ENCODE data around the gene BCKDK. TPM values are rescaled to one million over a fixed set of nuclear protein-coding genes. Genes with fewer than 3 reads are reported as not detected.
A peak's percentile ranks its signal among the peaks of the same experiment; 100 is the strongest.
"Not testable (repeated sequence)": the region's sequence is repeated elsewhere in the genome, so short reads cannot be mapped to it uniquely, and the experiment has no call there.

Gene BCKDK
- total RNA-seq, 1 experiment from 2014 or later, result 57.0 TPM

- Histone ChIP-seq H3K14ac (ENCODE audit: insufficient read depth, low read length) (no peak overlapping the region), H3K79me1 (ENCODE audit: insufficient read depth, low read depth, low read length, poor library complexity, severe bottlenecking) (no peaks in the 10 kb centered on the region)
Observed at GRCh38 chr16:31143694-31144148, 35.5 kb downstream of the BCKDK start.

DNA sequence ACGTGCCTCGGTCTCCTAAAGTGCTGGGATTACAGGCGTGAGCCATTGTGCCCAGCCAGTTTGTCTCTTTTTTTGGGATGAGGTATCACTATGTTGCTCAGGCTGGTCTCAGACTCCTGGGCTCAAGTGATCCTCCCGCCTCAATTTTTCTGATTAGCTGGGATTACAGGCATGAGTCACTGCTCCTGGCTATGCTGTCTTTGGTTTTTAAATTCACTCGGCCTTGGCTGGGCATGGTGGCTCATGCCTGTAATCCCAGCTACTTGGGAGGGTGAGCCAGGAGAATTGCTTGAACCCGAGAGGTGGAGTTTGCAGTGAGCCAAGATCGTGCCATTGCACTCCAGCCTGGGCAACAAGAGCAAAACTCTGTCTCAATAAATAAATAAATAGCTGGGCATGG is 36.2 kb downstream of the BCKDK start:
- WGBS (ENCODE audit: extremely low coverage, insufficient read length, low lambda C conversion rate), result no CpG with 5 or more reads among the region's 7 CpGs
- not testable (repeated sequence) for H3K27ac Mint-ChIP-seq

More at GRCh38 chr16:31143694-31144148, 35.5 kb downstream of the BCKDK start:
- H3K27ac Mint-ChIP-seq, result no peak overlapping the region
- Histone ChIP-seq H3K4me1 (ENCODE audit: insufficient read depth, low read length) (peaks cover 4% of the 10 kb centered on the region), H2BK15ac (ENCODE audit: low read depth, low read length) (no peak overlapping the region; the same call in 1 of the 2 replicates), H2BK120ac (ENCODE audit: low read depth, low read length, poor library complexity, severe bottlenecking) (no peak overlapping the region), H3K18ac (ENCODE audit: insufficient read length, low read depth, low read length) (no peak overlapping the region), H2BK5ac (ENCODE audit: insufficient read length, low read length) (no peak overlapping the region), H3K23ac (ENCODE audit: insufficient read length, low read depth, low read length) (no peak overlapping the region), H2BK20ac (ENCODE audit: low read depth, low read length, poor library complexity, severe bottlenecking) (no peak overlapping the region), H3K56ac (ENCODE audit: insufficient read length, low read depth, low read length) (no peak overlapping the region), H3K4me2 (ENCODE audit: insufficient read depth, insufficient read length, low read length) (no peak overlapping the region), H3K27me3 (ENCODE audit: insufficient read depth, low read length) (no peaks in the 10 kb centered on the region; the same call in 1 of the 2 replicates), H2AK5ac (ENCODE audit: insufficient read length, low read length) (no peak overlapping the region), H4K5ac (ENCODE audit: insufficient read length, low read depth, low read length) (no peak overlapping the region), H3K23me2 (ENCODE audit: insufficient read length, low read depth, low read length, poor library complexity, severe bottlenecking) (peaks cover 7% of the 10 kb centered on the region), H4K20me1 (ENCODE audit: control insufficient read depth, insufficient read depth, insufficient read length) (no peaks in the 10 kb centered on the region), H3K4ac (ENCODE audit: low read depth, low read length) (no peak overlapping the region), H2BK12ac (ENCODE audit: insufficient read length, low read depth, low read length) (no peak overlapping the region), H3K27ac (ENCODE audit: insufficient read length, low read depth, low read length) (no peak overlapping the region), H4K91ac (ENCODE audit: insufficient read length, low read depth, low read length) (no peak overlapping the region), H3K79me2 (ENCODE audit: insufficient read depth, low read length) (no peaks in the 10 kb centered on the region), H3K9ac (ENCODE audit: extremely low read depth, insufficient read length, low read length) (no peak overlapping the region), H3K9me3 (ENCODE audit: control insufficient read depth, low read depth, low read length) (no peaks in the 10 kb centered on the region), H2AFZ (ENCODE audit: low read length) (no peak overlapping the region), H4K8ac (replicated peaks; ENCODE audit: insufficient read length, low read depth, low read length) (no peak overlapping the region), H3T11ph (ENCODE audit: low read length) (no peak overlapping the region)
- peaks cover 24 to 46% of the 10 kb centered on the region in 2 experiments for H3K4me1 Mint-ChIP-seq
- no CpG with 5 or more reads among the region's 8 CpGs for WGBS (ENCODE audit: extremely low coverage, insufficient read length, low lambda C conversion rate)
- TF ChIP-seq, protein P1, sequence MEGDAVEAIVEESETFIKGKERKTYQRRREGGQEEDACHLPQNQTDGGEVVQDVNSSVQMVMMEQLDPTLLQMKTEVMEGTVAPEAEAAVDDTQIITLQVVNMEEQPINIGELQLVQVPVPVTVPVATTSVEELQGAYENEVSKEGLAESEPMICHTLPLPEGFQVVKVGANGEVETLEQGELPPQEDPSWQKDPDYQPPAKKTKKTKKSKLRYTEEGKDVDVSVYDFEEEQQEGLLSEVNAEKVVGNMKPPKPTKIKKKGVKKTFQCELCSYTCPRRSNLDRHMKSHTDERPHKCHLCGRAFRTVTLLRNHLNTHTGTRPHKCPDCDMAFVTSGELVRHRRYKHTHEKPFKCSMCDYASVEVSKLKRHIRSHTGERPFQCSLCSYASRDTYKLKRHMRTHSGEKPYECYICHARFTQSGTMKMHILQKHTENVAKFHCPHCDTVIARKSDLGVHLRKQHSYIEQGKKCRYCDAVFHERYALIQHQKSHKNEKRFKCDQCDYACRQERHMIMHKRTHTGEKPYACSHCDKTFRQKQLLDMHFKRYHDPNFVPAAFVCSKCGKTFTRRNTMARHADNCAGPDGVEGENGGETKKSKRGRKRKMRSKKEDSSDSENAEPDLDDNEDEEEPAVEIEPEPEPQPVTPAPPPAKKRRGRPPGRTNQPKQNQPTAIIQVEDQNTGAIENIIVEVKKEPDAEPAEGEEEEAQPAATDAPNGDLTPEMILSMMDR (conservative IDR thresholded peaks at IDR 0.05), result peak; percentile 35
- H3K36me3 Mint-ChIP-seq (ENCODE audit: insufficient read depth in 1 of 3, low read depth in 3 of 3), result no peaks in the 10 kb centered on the region
- DNase-seq, result no peak
- H3K4me3 Mint-ChIP-seq, result peak overlapping the region in 1 of 2 experiments; percentile 24; a peak in 2 of 5 replicates
- no peaks in the 10 kb centered on the region; a peak in 1 of 5 replicates for H3K9me3 Mint-ChIP-seq
- peaks cover 46% of the 10 kb centered on the region for H3K27me3 Mint-ChIP-seq (ENCODE audit: low read depth)

More for the DNA sequence above, 36.2 kb downstream of the BCKDK start:
- not testable (repeated sequence) for H3K4me3 Mint-ChIP-seq; H3K9me3 ChIP-seq (ENCODE audit: control insufficient read depth, low read depth, low read length); H3K27ac ChIP-seq (ENCODE audit: insufficient read length, low read depth, low read length); H3K23ac ChIP-seq (ENCODE audit: insufficient read length, low read depth, low read length); H3K23me2 ChIP-seq (ENCODE audit: insufficient read length, low read depth, low read length, poor library complexity, severe bottlenecking); H2AK5ac ChIP-seq (ENCODE audit: insufficient read length, low read length); H3T11ph ChIP-seq (ENCODE audit: low read length); DNase-seq; H4K20me1 ChIP-seq (ENCODE audit: control insufficient read depth, insufficient read depth, insufficient read length); H3K56ac ChIP-seq (ENCODE audit: insufficient read length, low read depth, low read length); H2AFZ ChIP-seq (ENCODE audit: low read length); H4K5ac ChIP-seq (ENCODE audit: insufficient read length, low read depth, low read length); H3K4me2 ChIP-seq (ENCODE audit: insufficient read depth, insufficient read length, low read length); H3K79me1 ChIP-seq (ENCODE audit: insufficient read depth, low read depth, low read length, poor library complexity, severe bottlenecking); H3K18ac ChIP-seq (ENCODE audit: insufficient read length, low read depth, low read length); H2BK5ac ChIP-seq (ENCODE audit: insufficient read length, low read length); H3K36me3 Mint-ChIP-seq (ENCODE audit: insufficient read depth in 1 of 3, low read depth in 3 of 3); H3K27me3 ChIP-seq (ENCODE audit: insufficient read depth, low read length); H2BK12ac ChIP-seq (ENCODE audit: insufficient read length, low read depth, low read length); H2BK20ac ChIP-seq (ENCODE audit: low read depth, low read length, poor library complexity, severe bottlenecking); H4K91ac ChIP-seq (ENCODE audit: insufficient read length, low read depth, low read length); H3K9me3 Mint-ChIP-seq; H3K9ac ChIP-seq (ENCODE audit: extremely low read depth, insufficient read length, low read length); H2BK120ac ChIP-seq (ENCODE audit: low read depth, low read length, poor library complexity, severe bottlenecking); H2BK15ac ChIP-seq (ENCODE audit: low read depth, low read length); H3K4ac ChIP-seq (ENCODE audit: low read depth, low read length); H3K4me1 ChIP-seq (ENCODE audit: insufficient read depth, low read length); H3K79me2 ChIP-seq (ENCODE audit: insufficient read depth, low read length); H4K8ac ChIP-seq (replicated peaks; ENCODE audit: insufficient read length, low read depth, low read length); H3K14ac ChIP-seq (ENCODE audit: insufficient read depth, low read length)
- Mint-ChIP-seq H3K4me1 (peaks cover 22 to 43% of the 10 kb centered on the region in 2 experiments), H3K27me3 (ENCODE audit: low read depth) (peaks cover 46% of the 10 kb centered on the region)

All from H9 (cell line).